Measurements from ENCODE around the gene NUP93.

GRCh38 chr16:56869513-56870275 lies 139.8 kb downstream of the NUP93 start:
- TF ChIP-seq EZH2 (IDR thresholded peaks at IDR 0.05; ENCODE audit: borderline replicate concordance): no peak
- TF ChIP-seq CTCF (IDR thresholded peaks at IDR 0.05; ENCODE audit: poor library complexity): peak; percentile 7
- TF ChIP-seq EZH2phosphoT487 (IDR thresholded peaks at IDR 0.05; ENCODE audit: low read depth, severe bottlenecking, unreplicated experiment): no peak

All from hepatocyte (in vitro differentiated cells).